NCI-H1436 (cell line): ENCODE measurements around the gene TLDC2.

Experiments
- DNase-seq: peaks from one replicate; lab custom pipeline; 2025; lab: John Stamatoyannopoulos, UW

The TLDC2 gene

GRCh38 chr20:36849333-36850065, 26.4 kb upstream of the TLDC2 start:
- DNase-seq: no peak

DNA sequence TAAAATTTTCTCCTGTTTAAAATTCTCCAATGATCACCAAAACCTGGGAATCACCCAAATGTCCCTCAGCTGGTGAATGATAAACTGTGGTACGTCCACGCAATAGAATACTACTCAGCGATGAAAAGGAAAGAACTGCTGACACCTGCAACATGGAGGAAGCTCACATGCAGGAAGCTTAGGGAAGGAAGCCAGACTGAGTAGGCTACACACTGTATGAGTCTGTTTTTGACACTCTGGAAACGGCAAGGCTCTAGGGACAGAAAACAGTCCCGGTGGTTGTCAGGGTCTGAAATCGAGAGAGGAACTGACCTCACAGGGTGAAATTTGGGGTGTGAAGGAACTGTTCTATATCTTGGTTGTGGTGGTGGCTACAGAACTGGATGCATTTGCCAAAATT, 25.2 kb upstream of the TLDC2 start:
- no peak for DNase-seq

- no peak for DNase-seq
These were observed 24.4 kb upstream of the TLDC2 start for GRCh38 chr20:36851490-36851889.

DNA sequence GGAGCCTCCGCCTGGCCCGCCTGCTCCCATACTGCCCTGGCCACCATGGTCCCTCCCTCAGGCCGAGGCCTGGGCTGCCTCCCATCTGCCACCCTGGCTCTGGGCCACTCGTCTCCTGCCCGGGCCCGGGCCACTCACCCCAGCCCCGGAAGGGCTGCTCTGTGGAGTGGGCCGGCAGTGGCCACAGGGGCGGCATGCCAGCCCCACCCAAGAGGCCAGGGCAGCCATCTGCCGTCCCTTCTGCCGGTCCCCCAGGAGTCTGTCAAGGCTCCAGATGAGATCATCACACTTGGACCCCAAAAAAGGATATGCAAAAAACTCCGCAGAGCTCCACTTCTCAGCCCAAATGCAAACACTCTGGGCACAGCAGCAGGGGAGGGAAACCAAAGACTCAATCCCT, 23.8 kb upstream of the TLDC2 start:
- DNase-seq: no peak

GRCh38 chr20:36854348-36855240, 21.3 kb upstream of the TLDC2 start:
- no peak for DNase-seq

DNA sequence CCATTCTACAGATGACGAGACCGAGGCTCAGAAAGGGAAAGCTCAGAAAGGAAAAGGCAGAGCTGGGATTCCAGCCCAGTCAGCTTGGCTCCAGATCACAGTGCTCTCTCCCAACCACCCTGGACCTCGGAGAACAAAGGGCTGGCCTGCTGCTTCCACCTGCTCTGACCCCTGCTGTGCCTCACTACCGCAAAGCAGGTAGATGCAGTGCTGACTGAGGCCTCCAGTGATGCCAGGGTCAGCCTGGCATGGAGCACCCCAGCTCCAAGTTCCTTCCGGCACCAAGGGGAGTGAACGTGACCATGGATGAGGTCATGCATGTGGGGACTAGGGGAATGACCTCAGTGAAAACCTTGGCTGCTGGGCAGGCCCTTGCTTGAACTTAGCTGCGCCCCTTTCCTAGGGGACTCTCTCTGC, 20.7 kb upstream of the TLDC2 start:
- DNase-seq: no peak

DNA sequence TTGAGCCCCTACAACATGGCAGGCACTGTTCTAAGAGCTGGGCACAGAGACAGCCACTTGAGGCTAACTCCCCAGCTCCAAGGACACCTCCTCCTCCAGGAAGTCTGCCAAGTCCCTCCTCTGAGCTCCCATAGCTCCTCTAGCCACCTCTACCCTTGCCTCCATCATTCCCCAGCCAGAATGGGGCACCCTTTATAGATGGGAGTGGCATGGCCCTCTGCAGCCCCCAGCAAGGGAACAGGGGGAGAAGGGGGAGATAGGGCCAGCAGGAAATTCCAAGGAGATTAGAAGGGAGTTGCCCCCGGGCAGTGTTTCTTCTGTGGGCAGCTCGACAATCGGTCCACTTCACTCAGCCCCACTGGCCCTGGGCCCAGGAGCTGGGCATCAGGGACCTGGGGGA, 19.7 kb upstream of the TLDC2 start:
- no peak for DNase-seq

- no peak for DNase-seq
These were observed 19.0 kb upstream of the TLDC2 start for GRCh38 chr20:36856691-36857635.

DNA sequence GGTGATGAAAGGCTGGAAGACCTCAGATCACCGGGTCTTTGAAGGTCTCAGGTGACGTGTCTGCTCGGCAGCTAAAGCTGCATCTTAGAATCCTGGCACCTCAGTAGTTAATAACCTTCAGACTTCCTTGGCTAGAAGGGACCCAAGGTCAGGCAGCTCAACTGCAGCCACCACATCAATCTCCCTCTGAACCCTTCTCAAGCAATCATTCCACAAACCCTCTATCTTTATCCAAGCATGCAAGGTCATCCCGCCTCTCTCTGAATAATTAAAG, 16.7 kb upstream of the TLDC2 start:
- DNase-seq: no peak

DNA sequence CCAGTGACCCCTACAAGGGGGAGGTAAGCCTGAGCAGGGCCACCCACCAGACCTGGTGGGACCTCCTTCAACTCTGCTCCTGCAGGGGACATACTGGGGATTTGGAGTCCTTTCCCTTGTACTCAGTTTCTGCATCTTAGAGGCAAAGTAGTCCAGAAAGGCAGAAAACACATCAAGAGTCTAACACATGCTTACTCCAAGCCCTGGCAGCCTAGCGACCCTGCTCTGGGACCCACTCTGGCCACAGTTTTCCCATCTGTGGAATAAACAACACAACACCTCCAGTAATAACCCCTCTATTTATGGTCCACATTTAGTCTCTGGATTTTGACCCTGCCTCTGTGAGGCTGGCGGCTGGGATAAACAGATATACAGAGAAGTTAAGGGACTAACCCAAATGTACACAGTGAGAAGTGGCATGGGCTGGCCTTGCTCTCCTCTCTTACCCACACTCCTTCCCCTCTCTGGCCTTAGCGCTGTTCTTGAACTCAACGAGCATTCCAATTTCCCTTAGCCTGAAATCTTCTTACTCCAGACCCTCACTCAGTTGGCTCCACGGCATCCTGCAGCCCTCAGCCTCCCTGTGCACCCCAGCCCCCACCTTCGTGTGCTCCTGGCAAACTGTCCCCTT, 16.1 kb upstream of the TLDC2 start:
- DNase-seq: no peak

GRCh38 chr20:36860339-36860738, 15.6 kb upstream of the TLDC2 start:
- no peak for DNase-seq

DNA sequence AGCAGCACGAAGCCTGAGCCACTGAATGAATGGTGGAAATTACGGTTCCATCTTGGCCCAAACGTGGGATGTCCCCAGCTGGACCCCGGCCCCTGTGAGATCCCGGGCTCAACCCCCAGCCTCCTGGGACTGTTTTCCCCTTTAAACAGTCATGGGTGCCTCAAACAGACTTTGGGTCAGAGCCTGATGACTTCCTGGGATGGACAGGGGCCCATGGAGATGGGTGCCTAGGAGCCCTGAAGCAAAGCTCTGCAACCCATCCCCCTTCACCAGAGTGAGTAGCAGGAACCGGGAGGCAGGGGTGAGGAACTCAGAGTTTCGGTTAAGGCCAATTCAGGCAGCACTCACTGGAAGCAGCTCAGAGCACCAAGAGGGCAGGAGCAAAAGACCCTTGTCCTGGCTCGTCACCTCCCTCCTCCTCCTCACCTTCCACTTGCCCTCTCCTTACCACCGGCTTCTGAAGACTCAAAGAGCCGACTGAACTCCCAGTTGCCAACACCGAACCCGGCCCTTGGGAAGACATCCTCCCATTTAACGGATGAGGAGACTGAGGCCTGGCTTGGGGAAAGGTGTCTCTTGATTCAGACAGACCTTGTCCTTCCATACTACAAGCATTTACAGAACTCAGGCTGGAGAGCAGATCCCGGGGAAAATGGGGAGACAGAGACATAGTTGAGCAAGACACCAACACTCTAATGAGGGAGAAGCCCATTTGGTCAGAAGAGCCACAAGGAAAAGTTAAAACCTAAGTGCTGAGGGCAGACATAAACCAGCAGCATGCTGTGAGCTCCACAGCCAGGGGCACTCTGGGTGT, 14.9 kb upstream of the TLDC2 start:
- DNase-seq: no peak

DNA sequence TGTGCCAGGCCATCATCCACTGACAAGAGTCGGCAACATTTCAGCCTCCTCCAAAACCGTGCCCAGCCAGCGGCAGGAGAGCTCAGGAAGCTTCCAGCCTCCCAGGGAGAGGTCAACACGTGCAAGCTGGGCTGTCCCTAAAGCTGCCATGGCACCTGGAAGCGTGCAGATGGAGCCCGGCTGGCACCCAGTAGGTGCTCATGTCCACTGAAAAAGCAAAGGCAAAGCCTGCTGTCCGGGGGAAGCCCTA, 14.4 kb upstream of the TLDC2 start:
- no peak for DNase-seq

- no peak for DNase-seq
These were observed 13.8 kb upstream of the TLDC2 start for GRCh38 chr20:36861875-36862801.

- DNase-seq: no peak
These were observed 12.9 kb upstream of the TLDC2 start for GRCh38 chr20:36862857-36863668.

DNA sequence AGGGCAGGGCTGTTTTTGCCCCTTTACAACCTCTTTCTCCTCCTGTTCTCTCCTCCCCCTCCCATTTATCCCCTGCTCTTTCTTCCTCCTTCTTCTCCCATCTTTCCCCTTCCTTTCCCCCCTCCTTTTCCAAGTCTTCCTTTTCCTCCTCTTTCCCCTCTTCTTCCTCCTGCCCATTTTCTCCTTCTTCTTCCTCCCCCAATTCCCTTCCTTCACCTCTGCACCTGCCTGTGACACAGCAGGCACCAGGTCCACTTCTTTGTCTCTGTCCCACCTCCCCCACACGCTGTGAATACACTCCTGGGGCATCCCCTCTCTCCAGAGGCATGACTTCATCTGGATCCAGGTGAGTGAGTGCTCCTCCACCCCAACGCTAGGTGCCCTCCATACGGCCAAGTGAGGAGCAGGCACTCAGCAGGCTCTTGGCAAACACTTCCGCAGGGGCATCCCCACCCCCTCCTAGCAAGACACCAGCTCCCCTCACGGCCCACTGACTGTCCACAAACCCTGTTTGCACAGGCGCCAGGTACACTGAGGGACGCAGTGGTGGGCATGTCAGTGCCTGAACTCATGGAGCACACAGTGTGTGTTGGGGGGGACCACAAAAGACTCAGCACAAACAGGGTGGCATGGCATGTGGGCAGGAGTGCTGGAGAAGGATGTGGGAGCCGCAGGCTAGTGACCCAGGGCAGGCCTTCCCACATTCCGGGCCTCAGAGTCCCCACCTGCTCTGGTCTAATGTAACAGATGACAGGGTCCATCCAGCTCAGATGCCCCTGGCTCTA, 10.7 kb upstream of the TLDC2 start:
- DNase-seq: no peak

DNA sequence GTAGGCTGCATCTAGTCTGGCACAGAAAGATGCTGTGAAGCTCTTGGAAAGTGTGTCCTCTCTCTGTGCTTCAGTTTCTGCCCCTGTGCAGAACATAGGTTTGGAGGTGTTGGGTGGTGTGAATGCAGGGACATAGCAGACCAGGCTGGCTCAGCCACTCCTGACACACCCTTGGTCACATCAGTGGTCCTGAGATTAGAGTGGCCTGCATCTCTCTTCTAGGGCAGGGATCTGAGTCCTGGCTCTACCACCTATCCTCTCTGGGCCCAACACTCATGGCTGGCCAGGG, 10.1 kb upstream of the TLDC2 start:
- no peak for DNase-seq

DNA sequence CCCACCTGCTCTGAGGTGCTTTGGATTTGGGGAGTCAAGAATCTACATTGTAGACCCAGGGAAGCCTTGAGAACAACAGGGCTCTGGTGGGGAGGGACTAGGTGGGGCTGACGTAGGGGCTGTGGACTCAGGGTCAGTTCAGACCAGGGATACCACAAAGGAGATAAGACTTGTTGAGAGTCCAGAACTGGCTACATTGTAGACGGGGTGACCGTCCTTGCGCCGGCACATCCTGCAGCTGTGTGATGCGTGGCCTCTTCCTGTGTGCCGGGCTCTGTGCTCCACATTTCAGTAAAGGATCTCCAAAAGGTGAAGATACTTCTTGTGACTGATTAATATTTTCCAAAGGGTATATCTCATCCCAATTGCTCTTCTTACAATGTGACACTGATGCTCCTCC, 9.8 kb upstream of the TLDC2 start:
- DNase-seq: no peak
